Hepatocyte (in vitro differentiated cells): ENCODE data around the gene ZMIZ1.

Source experiments
- EZH2 ChIP-seq: fragments of 200-600 bp; sonication (generic); IDR thresholded peaks from 2 replicates; pipeline ENCODE4 v1.6.1; 2016; ENCODE audit warnings: antibody characterized with exemption, mild to moderate bottlenecking, borderline replicate concordance
- TF ChIP-seq, protein P1 (sequence below): fragments of 200-600 bp; sonication (generic); IDR thresholded peaks from 2 replicates; pipeline ENCODE4 v1.5.1; 2016; ENCODE audit warnings: antibody characterized with exemption, mild to moderate bottlenecking; ENCODE audit not compliant: poor library complexity

- no peak for TF ChIP-seq EZH2
- TF ChIP-seq, protein P1, sequence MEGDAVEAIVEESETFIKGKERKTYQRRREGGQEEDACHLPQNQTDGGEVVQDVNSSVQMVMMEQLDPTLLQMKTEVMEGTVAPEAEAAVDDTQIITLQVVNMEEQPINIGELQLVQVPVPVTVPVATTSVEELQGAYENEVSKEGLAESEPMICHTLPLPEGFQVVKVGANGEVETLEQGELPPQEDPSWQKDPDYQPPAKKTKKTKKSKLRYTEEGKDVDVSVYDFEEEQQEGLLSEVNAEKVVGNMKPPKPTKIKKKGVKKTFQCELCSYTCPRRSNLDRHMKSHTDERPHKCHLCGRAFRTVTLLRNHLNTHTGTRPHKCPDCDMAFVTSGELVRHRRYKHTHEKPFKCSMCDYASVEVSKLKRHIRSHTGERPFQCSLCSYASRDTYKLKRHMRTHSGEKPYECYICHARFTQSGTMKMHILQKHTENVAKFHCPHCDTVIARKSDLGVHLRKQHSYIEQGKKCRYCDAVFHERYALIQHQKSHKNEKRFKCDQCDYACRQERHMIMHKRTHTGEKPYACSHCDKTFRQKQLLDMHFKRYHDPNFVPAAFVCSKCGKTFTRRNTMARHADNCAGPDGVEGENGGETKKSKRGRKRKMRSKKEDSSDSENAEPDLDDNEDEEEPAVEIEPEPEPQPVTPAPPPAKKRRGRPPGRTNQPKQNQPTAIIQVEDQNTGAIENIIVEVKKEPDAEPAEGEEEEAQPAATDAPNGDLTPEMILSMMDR: no peak
Observed at GRCh38 chr10:79172881-79173280, 104.1 kb downstream of the ZMIZ1 start.
